Measurements from ENCODE around the gene ZCCHC9. TPM values are rescaled to one million over a fixed set of nuclear protein-coding genes. Genes with fewer than 3 reads are reported as not detected.
"Not testable (repeated sequence)": the region's sequence is repeated elsewhere in the genome, so short reads cannot be mapped to it uniquely, and the experiment has no call there.

Gene ZCCHC9
- polyA plus RNA-seq, 1 experiment: 10.7 TPM

GRCh38 chr5:81283976-81284375 is 17.4 kb upstream of the ZCCHC9 start:
- H3K27me3 ChIP-seq (ENCODE audit: control insufficient read depth, insufficient read depth, low read length): no peaks in the 10 kb centered on the region
- H3K4me3 ChIP-seq (ENCODE audit: low read depth, low read length): no peak overlapping the region
- CTCF ChIA-PET: no interaction called here
- no peak for DNase-seq (ENCODE audit: low read depth)
- H3K36me3 ChIP-seq (ENCODE audit: control insufficient read depth, insufficient read depth, low read length): no peaks in the 10 kb centered on the region
- TF ChIP-seq, protein P1, sequence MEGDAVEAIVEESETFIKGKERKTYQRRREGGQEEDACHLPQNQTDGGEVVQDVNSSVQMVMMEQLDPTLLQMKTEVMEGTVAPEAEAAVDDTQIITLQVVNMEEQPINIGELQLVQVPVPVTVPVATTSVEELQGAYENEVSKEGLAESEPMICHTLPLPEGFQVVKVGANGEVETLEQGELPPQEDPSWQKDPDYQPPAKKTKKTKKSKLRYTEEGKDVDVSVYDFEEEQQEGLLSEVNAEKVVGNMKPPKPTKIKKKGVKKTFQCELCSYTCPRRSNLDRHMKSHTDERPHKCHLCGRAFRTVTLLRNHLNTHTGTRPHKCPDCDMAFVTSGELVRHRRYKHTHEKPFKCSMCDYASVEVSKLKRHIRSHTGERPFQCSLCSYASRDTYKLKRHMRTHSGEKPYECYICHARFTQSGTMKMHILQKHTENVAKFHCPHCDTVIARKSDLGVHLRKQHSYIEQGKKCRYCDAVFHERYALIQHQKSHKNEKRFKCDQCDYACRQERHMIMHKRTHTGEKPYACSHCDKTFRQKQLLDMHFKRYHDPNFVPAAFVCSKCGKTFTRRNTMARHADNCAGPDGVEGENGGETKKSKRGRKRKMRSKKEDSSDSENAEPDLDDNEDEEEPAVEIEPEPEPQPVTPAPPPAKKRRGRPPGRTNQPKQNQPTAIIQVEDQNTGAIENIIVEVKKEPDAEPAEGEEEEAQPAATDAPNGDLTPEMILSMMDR (IDR thresholded peaks at IDR 0.05; ENCODE audit: insufficient read depth, low read depth, low read length): no peak
- POLR2A ChIA-PET: no interaction called here

- no peak for DNase-seq (ENCODE audit: low read depth)
- ChIA-PET CTCF (interaction anchor here (0.9 to 1.2 kb wide), 2 partner anchors 14 to 108 kb away, joined by 3 read pairs; partner anchors contain the start of gene ACOT12), POLR2A (no interaction called here)
- Histone ChIP-seq H3K27me3 (ENCODE audit: control insufficient read depth, insufficient read depth, low read length) (no peaks in the 10 kb centered on the region), H3K4me3 (ENCODE audit: low read depth, low read length) (no peak overlapping the region), H3K36me3 (ENCODE audit: control insufficient read depth, insufficient read depth, low read length) (no peaks in the 10 kb centered on the region)
- TF ChIP-seq, protein P1 (IDR thresholded peaks at IDR 0.05; ENCODE audit: insufficient read depth, low read depth, low read length): no peak
Observed at GRCh38 chr5:81286059-81286617, 15.2 kb upstream of the ZCCHC9 start.

- no peaks in the 10 kb centered on the region for H3K36me3 ChIP-seq (ENCODE audit: control insufficient read depth, insufficient read depth, low read length)
- ChIA-PET CTCF (no interaction called here), POLR2A (no interaction called here)
- no peak overlapping the region for H3K4me3 ChIP-seq (ENCODE audit: low read depth, low read length)
- no peaks in the 10 kb centered on the region for H3K27me3 ChIP-seq (ENCODE audit: control insufficient read depth, insufficient read depth, low read length)
- DNase-seq (ENCODE audit: low read depth): no peak
- TF ChIP-seq, protein P1 (IDR thresholded peaks at IDR 0.05; ENCODE audit: insufficient read depth, low read depth, low read length): no peak
Observed at GRCh38 chr5:81288021-81288433, 13.4 kb upstream of the ZCCHC9 start.

DNA sequence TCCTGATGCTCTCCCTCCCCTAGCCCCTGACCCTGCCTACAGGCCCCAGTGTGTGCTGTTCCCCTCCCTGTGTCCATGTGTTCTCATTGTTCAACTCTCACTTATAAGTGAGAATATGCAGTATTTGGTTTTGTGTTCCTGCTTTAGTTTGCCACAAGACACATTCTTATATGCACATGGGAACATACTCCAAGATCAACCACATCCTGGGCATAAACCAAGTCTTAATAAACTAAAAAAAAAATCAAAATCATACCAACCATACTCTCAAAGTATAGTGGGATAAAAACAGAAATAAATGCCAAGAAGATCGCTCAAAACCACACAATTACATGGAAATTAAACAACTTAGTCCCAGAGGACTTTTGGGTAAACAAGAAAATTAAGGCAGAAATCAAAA is 11.2 kb upstream of the ZCCHC9 start:
- no peak overlapping the region for H3K4me3 ChIP-seq (ENCODE audit: low read depth, low read length)
- CTCF ChIA-PET: interaction anchor here (0.6 to 2.3 kb wide), 2 partner anchors 10 kb away, joined by 3 to 8 read pairs; no protein-coding TSS in a partner anchor
- TF ChIP-seq, protein P1 (IDR thresholded peaks at IDR 0.05; ENCODE audit: insufficient read depth, low read depth, low read length): no peak
- POLR2A ChIA-PET: no interaction called here
- H3K27me3 ChIP-seq (ENCODE audit: control insufficient read depth, insufficient read depth, low read length): no peaks in the 10 kb centered on the region
- no peaks in the 10 kb centered on the region for H3K36me3 ChIP-seq (ENCODE audit: control insufficient read depth, insufficient read depth, low read length)
- no peak for DNase-seq (ENCODE audit: low read depth)

DNA sequence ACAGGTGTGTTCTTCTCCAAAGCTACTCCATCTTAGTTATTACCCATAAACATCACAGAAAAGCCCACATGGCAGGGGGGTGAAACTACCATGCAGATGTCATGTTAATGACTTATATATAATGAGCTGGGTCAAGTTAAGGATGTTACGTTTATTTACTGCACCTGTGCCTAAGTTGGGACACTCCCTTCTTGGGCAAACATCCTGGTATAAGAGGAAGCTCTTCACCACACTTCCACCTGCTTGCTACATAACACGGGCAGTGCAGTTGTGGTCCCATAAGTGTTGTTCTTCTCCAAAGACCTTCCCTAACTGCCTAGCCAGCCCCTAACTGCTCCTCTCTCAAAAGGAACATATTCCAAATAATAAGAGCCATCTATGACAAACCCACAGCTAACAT is 9.3 kb upstream of the ZCCHC9 start:
- TF ChIP-seq, protein P1 (IDR thresholded peaks at IDR 0.05; ENCODE audit: insufficient read depth, low read depth, low read length): no peak
- POLR2A ChIA-PET: no interaction called here
- CTCF ChIA-PET: interaction anchor here (2.3 kb wide), 1 partner anchor 8 kb away, joined by 8 read pairs; no protein-coding TSS in a partner anchor
- H3K36me3 ChIP-seq (ENCODE audit: control insufficient read depth, insufficient read depth, low read length): no peaks in the 10 kb centered on the region
- no peak for DNase-seq (ENCODE audit: low read depth)
- no peaks in the 10 kb centered on the region for H3K27me3 ChIP-seq (ENCODE audit: control insufficient read depth, insufficient read depth, low read length)
- H3K4me3 ChIP-seq (ENCODE audit: low read depth, low read length): no peak overlapping the region

DNA sequence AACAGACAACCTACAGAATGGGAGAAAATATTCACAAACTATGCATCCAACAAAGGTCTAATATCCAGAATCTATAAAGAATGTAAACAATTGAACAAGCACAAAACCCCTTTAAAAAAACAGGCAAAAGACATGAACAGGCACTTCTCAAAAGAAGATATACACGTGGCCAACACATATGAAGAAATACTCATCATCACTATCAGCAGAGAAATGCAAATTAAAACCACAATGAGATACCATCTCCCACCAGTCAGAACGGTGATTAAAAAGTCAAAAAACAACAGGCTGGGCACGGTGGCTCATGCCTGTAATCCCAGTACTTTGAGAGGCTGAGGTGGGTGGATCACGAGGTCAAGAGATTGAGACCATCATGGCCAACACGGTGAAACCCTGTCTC is 7.4 kb upstream of the ZCCHC9 start:
- DNase-seq (ENCODE audit: low read depth); CTCF ChIA-PET; H3K4me3 ChIP-seq (ENCODE audit: low read depth, low read length); H3K36me3 ChIP-seq (ENCODE audit: control insufficient read depth, insufficient read depth, low read length); H3K27me3 ChIP-seq (ENCODE audit: control insufficient read depth, insufficient read depth, low read length); POLR2A ChIA-PET: not testable (repeated sequence)

Data from BJ (cell line).